ENCODE measurements around the gene PLEKHB1. TPM values are rescaled to one million over a fixed set of nuclear protein-coding genes. Genes with fewer than 3 reads are reported as not detected.

Gene PLEKHB1
- 1.3 and 1.6 TPM in 2 replicates for total RNA-seq

GRCh38 chr11:73645972-73646631 is at the start of gene PLEKHB1:
PLEKHB1 (plus strand) TSS chr11:73646581; CDS start chr11:73646609, 28 bp downstream.

DNA sequence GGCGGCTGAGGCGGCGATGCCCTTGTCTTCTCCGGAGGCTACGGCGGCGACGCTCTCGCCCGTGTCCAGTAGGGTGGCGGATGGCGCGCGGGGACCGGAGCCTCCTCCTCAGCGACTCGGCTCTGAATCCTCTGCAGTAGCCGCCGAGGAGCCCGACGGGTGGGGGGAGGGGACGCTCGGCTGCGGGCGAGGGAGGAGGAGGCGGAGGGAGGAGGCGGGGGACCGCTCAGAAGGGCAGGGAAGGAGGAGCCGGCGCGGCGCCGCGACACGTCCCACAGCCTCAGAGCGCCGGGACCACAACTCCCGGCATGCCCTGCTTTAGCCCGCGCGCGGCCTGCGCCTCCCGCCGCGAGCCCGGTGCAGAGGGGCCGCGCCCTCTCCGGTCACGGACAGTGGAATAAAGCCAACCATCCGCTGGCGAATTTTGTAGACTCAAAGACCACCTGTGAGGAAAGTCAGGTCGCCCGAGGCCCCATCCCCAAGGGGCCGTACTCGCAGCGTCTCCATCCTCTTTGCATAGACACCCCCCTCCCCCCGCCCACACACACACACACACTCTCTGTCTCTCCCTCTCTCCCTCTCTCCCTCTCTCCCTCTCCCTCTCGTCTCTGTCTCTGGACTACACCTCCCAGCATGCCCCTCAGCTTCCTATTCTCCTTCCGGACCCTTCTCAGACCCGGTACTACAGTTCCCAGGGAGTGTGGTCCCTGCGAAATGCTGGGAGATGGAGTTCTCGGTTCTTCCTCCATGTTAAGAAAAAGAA is 48.2 kb upstream of the PLEKHB1 start, which contains the start of gene FAM168A:
FAM168A (minus strand) TSS at position 157 of the 763 bp plus-strand sequence. CDS start 129,638 bp downstream, outside the sequence.

Other genes starting within 250 kb of the PLEKHB1 start
- 13.3 and 16.5 TPM in 2 replicates for gene FAM168A, start 48.5 kb upstream of the PLEKHB1 start, total RNA-seq
- gene RAB6A, start 114.5 kb downstream of the PLEKHB1 start, total RNA-seq = 80.4 and 102 TPM in 2 replicates
- gene MRPL48, start 141.3 kb downstream of the PLEKHB1 start, total RNA-seq = 29.2 and 32.1 TPM in 2 replicates
- gene COA4, start 230.3 kb downstream of the PLEKHB1 start, total RNA-seq = 57.5 and 74.7 TPM in 2 replicates
- gene PAAF1, start 230.4 kb downstream of the PLEKHB1 start, total RNA-seq = 12.3 and 15.5 TPM in 2 replicates

Data from bronchial smooth muscle cell (primary cell).